Inflammatory macrophage treated with lipopolysaccharide for 4 hours (primary cell): ENCODE measurements around the gene NCS1.
"Not testable (repeated sequence)": the region's sequence is repeated elsewhere in the genome, so short reads cannot be mapped to it uniquely, and the experiment has no call there.

Experiments used
- DNase-seq: peaks from one replicate; pipeline ENCODE4 v3.0.0-alpha.2; 2020

Gene NCS1

DNA sequence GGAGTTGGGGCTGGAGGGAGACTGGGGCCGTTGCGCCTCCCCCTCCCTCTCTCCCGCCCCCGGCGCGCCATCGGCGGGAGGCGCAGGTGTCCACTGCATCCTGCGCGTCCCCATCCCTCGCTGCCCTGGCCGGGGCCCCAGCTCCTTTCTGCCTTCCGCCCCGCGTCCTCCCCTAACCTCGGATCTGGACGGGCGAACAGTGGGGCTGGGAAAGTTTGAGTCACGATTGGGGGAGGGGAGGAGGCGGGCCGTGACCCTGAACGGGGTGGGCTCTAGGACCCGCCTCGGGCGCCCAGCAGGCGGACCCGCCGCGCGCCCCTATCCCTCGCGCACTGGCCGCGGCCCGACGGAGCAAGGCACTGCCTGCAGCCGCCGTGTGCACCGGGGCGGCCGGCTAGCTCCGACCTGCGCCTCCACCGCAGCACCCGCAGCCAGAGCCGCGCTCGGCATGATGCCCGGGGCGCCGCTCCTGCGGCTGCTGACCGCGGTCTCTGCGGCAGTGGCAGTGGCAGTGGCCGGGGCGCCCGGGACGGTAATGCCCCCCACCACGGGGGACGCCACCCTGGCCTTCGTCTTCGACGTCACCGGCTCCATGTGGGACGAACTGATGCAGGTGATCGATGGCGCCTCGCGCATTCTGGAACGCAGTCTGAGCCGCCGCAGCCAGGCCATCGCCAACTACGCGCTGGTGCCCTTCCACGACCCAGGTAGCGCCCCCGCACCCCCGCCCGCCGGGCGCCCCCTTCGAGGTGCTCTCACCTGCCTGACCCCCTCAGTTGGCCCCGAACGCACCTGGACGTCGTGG, 93.4 kb downstream of the NCS1 start, which contains the start of gene HMCN2:
Gene HMCN2 (plus strand): TSS at position 330 of the 805 bp plus-strand sequence. CDS start 119 bp downstream, at position 449.
- no peak for DNase-seq

DNA sequence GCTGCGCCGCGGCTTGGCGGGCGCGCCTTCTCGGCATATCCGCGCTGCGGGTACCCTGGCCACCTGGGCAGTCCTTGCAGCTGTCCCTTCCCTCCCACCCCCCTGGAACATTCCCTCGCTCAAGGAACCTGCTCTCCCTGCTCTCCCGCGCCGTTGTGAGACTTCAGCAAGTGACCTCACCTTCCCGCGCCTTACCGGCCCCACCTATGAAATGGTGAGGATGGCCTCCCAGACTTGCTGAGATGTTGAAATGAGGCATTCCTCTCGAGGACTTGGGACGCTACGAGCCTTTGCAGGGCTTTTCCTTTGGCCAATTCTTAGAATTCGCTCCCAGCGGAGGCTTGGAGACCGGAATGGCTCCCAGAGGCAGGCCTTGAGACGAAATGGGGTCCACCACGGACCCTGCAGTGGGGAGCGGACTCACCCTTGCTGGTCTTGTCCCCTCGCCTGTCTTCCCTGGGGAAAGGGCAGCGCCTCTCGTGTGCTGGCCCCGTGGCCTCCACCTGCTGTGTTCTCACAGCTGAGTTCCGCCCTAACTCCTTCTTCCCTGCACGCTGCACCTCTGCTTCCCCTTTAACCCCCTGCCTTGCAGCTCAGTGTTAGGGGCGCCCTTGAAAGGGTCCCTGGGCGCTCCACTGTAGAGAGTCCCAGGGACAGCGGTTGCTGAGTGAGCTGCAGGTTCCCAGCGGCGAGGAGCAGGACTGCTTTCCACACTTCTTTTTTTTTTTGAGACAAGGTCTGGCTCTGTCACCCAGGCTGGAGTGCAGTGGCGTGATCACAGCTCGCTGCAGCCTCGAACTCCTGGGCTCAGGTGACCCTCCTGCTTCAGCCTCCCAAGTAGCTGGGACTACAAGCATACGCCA, 94.3 kb downstream of the NCS1 start:
- DNase-seq = no peak

DNA sequence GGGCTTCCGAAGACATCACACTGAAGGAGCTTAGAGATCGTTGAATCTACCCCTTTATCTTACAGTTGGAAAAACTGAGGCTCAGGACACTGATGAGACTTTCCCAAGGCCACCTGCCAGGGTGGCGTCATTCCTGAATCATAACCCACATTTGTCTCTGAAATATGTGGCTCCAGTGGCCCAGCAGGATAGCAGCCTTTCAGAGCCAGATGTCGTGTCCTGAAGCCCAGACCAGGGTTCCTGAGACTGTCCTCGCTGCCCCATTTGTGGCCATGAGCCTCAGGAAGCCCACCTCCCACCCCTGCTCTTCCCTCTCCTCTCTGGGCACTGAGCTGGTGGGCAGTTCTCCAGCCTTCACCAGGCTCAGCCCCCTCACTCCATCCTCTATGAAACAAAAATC, 95.7 kb downstream of the NCS1 start:
- no peak for DNase-seq

DNA sequence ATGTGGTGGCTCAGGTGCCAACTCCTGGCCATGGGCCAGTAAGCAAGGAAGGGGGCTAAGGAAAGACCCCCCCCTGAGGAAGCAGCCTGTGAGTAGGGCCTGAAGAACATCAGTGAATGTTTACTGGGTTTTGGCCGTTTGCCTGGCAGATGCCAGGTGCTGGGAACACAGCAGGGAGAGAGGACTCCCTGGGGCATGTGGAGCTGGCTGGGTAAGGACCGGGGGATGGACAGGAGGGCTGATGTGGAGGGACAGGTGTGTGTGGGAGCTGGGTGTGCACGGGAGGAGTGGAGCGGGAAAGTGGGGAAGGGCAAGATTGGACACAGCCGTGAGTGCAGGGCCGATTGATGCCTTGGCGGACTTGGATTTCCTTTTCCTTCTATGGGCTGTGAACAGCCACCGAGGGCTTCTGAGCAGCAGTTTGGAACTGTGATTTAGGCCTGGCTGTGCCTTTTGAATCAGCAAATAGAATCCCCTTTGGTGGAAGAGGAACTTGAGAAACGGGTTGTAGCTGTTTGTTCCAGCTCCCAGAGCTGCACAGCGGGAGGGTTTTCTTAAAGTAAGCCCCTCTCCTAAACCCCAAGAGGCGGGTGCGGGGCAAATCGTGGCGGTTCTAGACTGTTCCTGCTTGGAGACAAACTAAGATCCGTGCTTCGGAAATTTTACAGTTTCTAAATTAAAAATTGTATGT, 96.5 kb downstream of the NCS1 start:
- DNase-seq = peak; percentile 64

DNA sequence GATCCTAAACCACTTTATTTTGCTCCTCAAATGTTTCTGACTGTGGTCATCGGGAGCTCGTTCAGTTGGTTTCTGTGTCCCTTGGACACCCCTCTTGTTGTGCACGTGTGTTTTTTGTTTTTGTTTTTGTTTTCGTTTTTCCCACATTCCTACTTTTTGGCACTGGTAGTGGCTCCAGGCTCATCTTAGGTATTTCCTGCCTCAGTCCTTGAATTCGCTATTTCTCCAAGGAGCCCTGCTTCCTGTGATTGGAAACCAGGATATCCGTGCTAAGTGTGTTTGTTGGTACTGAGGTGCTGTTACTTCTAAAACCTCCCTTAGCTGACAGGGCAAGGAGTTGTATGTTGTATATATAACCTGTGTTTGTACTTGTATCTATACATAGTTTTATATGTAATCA, 99.3 kb downstream of the NCS1 start:
- DNase-seq = no peak

DNA sequence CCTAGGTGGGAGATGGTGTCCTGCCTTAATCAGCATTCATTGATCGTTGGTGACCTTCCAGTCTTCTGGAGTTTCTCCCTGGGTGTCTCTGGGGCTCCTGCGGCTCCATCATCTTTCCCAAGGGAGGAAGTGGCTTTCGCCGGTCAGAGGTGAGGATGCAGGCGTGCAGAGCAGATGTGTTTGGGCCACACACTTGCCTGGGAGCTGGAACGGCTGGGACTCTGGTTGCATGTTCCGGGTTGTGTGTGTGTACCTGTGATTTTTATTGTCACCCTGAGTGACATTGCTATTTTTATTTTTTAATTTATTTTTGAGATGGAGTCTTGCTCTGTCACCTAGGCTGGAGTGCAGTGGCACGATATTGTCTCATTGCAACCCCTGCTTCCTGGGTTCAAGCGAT, 103.0 kb downstream of the NCS1 start:
- DNase-seq = no peak

DNA sequence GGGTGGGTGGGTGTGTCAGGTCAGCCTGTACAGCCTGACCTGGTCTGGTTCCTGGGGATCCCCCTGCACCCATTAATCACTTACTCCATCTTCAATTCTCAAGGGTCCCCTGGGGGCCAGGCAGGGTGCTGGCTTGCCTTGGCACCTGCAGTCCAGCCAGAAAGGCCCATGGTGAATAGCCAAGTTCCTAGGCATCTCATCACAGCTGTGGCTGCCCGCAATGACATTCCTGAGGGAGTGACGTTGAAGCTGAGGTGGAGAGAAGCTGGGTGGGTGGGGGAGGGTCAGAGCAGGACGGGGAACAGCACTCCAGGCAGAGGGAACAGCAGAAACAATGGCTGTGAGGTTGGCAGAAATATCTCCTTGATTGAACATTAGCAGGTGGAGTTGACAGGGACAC, 103.9 kb downstream of the NCS1 start:
- DNase-seq = no peak

DNA sequence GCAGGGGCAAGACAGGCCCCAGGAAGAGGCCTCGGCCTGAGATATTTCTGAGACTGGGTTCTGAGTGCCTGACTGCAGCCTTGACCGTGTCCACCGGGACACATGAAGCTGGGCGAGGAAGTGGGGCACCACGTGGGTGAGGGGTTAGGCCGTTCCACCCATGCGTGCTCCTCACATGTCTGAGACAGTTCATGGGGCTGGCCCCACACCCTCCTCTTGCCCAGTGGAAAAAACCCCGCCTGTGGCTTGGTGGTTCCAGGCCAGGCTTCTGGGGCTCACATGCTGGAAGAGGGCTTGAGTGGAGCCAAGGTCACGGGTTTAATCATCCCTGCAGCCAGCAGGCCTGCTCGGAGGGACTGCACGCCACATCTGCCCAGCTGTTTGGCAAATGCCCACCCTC, 104.8 kb downstream of the NCS1 start:
- DNase-seq = no peak

DNA sequence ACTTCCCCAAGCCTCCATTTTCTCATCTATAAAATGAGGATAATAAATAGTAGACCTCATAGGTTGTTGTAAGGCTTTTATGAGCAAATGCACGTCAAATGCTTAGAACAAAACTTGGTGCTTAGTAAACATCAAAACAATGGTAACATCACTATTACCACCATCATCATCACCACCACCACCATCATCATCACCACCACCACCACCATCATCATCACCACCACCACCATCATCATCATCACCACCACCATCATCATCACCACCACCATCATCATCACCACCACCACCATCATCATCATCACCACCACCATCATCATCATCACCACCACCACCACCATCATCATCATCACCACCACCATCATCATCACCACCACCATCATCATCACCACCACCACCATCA, 105.3 kb downstream of the NCS1 start:
- DNase-seq = not testable (repeated sequence)

DNA sequence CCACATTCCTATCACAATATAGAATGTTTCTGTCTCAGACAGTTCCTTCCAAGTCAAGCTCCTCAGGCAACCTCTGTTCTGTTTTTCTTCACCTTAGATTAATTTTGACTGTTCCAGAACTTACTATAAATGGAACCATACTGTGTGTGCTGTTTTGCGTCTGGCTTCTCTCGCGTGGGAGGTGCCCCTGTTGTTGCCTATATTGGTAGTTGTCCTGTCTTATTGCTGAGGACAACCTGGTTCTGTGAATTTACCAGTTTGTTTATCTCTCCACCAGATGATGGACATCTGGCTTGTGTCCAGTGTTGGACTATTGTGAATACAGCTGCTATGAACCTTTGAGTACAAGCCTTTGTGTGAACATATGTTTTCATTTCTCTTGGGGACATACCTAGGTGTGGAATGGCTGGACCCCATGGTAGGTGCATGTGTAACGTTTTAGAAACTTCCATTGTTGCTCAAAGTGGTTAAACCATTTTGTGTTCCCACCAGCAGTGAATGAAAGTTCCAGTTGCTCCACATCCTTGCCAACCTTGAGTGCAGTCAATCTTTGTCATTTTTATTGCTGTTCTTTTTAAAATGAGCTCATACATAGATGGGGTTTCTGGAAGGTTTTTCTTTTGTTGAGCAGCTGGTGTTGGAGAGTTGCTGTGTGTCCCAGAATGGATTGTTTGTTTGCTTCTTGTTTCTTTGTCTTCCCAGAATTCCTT, 111.5 kb downstream of the NCS1 start:
- no peak for DNase-seq

DNA sequence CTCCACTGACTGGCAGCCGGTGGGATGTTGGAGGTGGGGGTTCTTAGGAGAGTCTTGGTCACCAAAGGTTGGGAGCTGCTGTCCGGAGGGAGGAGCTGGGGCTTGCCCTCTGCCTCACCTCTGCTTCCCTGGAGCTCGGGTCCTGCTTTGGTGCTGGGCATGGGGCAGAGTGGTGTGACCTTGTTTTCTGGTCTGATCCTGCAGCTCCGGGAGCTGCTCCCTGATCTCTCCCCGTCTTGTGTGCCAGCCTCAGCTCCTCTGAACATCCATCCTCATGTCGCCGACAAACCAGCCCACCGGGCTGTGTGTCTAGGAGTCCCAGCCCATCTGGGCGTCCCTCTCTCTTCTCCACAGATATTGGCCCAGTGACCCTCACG, 112.0 kb downstream of the NCS1 start:
- no peak for DNase-seq

DNA sequence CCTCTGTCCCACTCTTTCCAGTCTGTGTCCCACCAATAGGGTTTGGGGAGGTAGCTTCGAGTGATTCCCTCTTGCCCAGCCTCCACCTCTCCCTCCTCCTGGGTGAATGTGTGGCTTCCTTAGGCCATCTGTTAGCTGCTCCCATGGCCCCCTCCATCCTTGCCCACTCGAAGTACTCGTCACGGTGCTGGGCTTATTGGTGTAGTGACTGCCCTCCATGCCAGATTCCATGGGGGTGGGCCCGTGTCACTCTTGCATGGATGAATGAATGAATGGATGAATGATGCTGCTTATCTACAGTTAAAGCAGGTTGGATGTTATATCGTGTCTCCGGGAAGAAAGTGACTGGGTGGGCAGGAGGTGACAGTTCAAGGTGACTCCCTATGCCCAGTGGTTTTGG, 112.5 kb downstream of the NCS1 start:
- DNase-seq = no peak

DNA sequence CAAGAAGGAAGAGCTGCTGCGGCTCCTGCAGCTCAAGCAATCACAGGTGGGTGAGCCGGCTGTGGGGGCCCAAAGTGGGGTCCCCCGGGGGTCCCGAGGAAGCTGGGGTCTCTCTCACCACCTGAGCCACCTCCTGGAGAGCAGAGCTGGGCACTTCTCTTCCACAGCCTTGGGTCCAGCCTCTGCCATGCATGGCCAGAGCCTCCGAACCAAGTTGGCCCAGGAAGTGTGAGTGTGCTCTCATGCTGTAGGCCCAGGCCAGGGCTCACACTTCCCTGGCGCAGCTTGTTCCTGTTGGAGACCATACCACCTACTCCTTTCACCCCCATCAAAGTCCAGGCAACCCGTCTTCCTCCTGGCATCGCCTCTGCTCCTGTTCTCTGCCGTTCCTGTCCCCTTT, 113.1 kb downstream of the NCS1 start:
- DNase-seq = no peak

DNA sequence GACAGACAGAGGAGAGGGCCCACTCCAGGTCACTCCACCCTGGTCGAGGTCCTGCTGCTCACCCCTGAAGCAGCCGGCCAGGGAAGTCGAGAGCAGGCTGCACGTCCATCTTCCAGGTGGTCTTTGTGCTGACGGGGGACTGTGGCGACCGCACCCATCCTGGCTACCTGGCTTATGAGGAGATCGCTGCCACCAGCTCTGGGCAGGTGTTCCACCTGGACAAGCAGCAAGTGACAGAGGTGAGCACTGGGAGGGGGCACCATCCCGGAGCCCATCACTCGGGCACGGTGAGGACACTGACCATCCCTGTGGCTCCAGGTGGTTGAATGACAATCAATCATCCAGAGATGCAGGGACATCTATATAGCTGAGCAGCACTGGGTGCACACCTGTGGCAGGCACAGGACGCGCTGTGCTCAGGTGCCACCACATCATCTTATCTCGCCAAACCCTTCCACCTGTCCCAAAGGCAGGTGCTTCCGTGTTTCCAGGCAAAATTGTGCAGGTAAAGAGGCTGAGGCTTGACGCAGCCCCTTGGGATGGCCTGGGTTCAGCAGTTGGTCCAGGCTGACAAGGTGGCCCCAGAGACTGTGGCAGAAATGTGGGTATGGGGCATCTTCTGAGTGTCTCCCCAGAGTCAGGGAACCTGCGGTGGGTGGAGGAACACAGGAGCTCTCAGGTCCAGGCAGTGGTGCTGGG, 114.0 kb downstream of the NCS1 start:
- no peak for DNase-seq
